Calu3 (cell line): ENCODE results near the gene MTCL3.
"Not testable (repeated sequence)": the region's sequence is repeated elsewhere in the genome, so short reads cannot be mapped to it uniquely, and the experiment has no call there.

Experiments
- BruUV-seq: library from RNA; stranded (reverse); fragments of 400-500 nt; replicated peaks from 2 replicates; lab custom pipeline; 2021; lab: Mats Ljungman, UMichigan
- CTCF ChIA-PET: fragments of 300-600 bp; sonication (Branson Sonifier 250); formaldehyde crosslinking; loops from one replicate; lab custom pipeline; 2022; ENCODE audit warnings: antibody characterized with exemption; lab: Charles Lee
- DNase-seq: peaks from one replicate; pipeline ENCODE4 v3.0.0; 2022
- H3K27ac Mint-ChIP-seq: one replicate; pipeline ENCODE4 v1.8.0; 2022; ENCODE audit warnings: mixed read lengths; ENCODE audit not compliant: unreplicated experiment
- H3K27me3 Mint-ChIP-seq: one replicate; pipeline ENCODE4 v1.8.0; 2022; ENCODE audit warnings: mixed read lengths; ENCODE audit not compliant: unreplicated experiment
- H3K36me3 Mint-ChIP-seq: one replicate; pipeline ENCODE4 v1.8.0; 2022; ENCODE audit warnings: mild to moderate bottlenecking, moderate library complexity, mixed read lengths; ENCODE audit not compliant: insufficient read depth, unreplicated experiment
- H3K4me1 Mint-ChIP-seq: one replicate; pipeline ENCODE4 v1.8.0; 2022; ENCODE audit warnings: mild to moderate bottlenecking, low read depth, mixed read lengths; ENCODE audit not compliant: unreplicated experiment
- H3K4me3 Mint-ChIP-seq: one replicate; pipeline ENCODE4 v1.8.0; 2022; ENCODE audit warnings: mild to moderate bottlenecking, low read depth, moderate library complexity, mixed read lengths; ENCODE audit not compliant: unreplicated experiment
- H3K9me3 Mint-ChIP-seq: one replicate; pipeline ENCODE4 v1.8.0; 2022; ENCODE audit warnings: low read depth, mixed read lengths; ENCODE audit not compliant: unreplicated experiment
- CTCF ChIP-seq: fragments of 200-600 bp; IDR thresholded peaks from one replicate; pipeline ENCODE4 v1.8.0; 2022; ENCODE audit warnings: antibody characterized with exemption; ENCODE audit not compliant: unreplicated experiment
- intact Hi-C: fragments of 100-400 bp; cut with micrococcal nuclease; formaldehyde crosslinking; loops from one replicate; pipeline ENCODE4 v1.10.0; 2022; ENCODE audit not compliant: unreplicated experiment

Gene MTCL3

GRCh38 chr6:127439718-127440117 is 79.4 kb downstream of the MTCL3 start:
- TF ChIP-seq CTCF = no peak
- no peaks in the 10 kb centered on the region for H3K36me3 Mint-ChIP-seq
- H3K27ac Mint-ChIP-seq = no peak overlapping the region
- H3K27me3 Mint-ChIP-seq = no peaks in the 10 kb centered on the region
- intact Hi-C loops = no loop called here
- no peak overlapping the region for H3K4me3 Mint-ChIP-seq
- CTCF ChIA-PET = no interaction called here
- H3K9me3 Mint-ChIP-seq = no peaks in the 10 kb centered on the region
- BruUV-seq = no TSS peak
- no peak for DNase-seq
- H3K4me1 Mint-ChIP-seq = no peaks in the 10 kb centered on the region

GRCh38 chr6:127436578-127437110 is 82.5 kb downstream of the MTCL3 start:
- no peaks in the 10 kb centered on the region for H3K4me1 Mint-ChIP-seq
- TF ChIP-seq CTCF = no peak
- H3K36me3 Mint-ChIP-seq = no peaks in the 10 kb centered on the region
- no peak overlapping the region for H3K4me3 Mint-ChIP-seq
- no peak overlapping the region for H3K27ac Mint-ChIP-seq
- CTCF ChIA-PET = no interaction called here
- BruUV-seq = no TSS peak
- H3K9me3 Mint-ChIP-seq = no peaks in the 10 kb centered on the region
- DNase-seq = no peak
- intact Hi-C loops = no loop called here
- no peaks in the 10 kb centered on the region for H3K27me3 Mint-ChIP-seq

GRCh38 chr6:127435626-127436220 is 83.4 kb downstream of the MTCL3 start:
- intact Hi-C loops = no loop called here
- CTCF ChIA-PET = no interaction called here
- BruUV-seq = no TSS peak
- Mint-ChIP-seq H3K4me1 (no peaks in the 10 kb centered on the region), H3K27me3 (no peaks in the 10 kb centered on the region), H3K36me3 (no peaks in the 10 kb centered on the region), H3K4me3 (no peak overlapping the region), H3K9me3 (no peaks in the 10 kb centered on the region), H3K27ac (no peak overlapping the region)
- DNase-seq = no peak
- TF ChIP-seq CTCF = no peak

- intact Hi-C loops = no loop called here
- H3K36me3 Mint-ChIP-seq = no peaks in the 10 kb centered on the region
- BruUV-seq = no TSS peak
- CTCF ChIA-PET = no interaction called here
- no peak overlapping the region for H3K4me3 Mint-ChIP-seq
- H3K4me1 Mint-ChIP-seq = no peaks in the 10 kb centered on the region
- H3K9me3 Mint-ChIP-seq = no peaks in the 10 kb centered on the region
- no peaks in the 10 kb centered on the region for H3K27me3 Mint-ChIP-seq
- no peak for DNase-seq
- TF ChIP-seq CTCF = no peak
- H3K27ac Mint-ChIP-seq = no peak overlapping the region
Observed at GRCh38 chr6:127434651-127435050, 84.5 kb downstream of the MTCL3 start.

GRCh38 chr6:127428562-127428961 is 90.6 kb downstream of the MTCL3 start:
- H3K27me3 Mint-ChIP-seq, H3K4me3 Mint-ChIP-seq, H3K9me3 Mint-ChIP-seq, BruUV-seq, H3K27ac Mint-ChIP-seq, H3K4me1 Mint-ChIP-seq, DNase-seq, intact Hi-C loops, H3K36me3 Mint-ChIP-seq, CTCF ChIA-PET: not testable (repeated sequence)
